DMS79 (cell line): ENCODE results near the gene BMP6.
A peak's percentile ranks its signal among the peaks of the same experiment; 100 is the strongest.

ENCODE experiments used
- DNase-seq: peaks from one replicate; lab custom pipeline; 2025; lab: John Stamatoyannopoulos, UW

Gene BMP6

GRCh38 chr6:7747433-7747832 is 21.5 kb downstream of the BMP6 start:
- DNase-seq, result no peak

GRCh38 chr6:7747901-7748504 is 22.1 kb downstream of the BMP6 start:
- DNase-seq, result no peak

GRCh38 chr6:7749478-7749877 is 23.6 kb downstream of the BMP6 start:
- DNase-seq, result no peak

DNA sequence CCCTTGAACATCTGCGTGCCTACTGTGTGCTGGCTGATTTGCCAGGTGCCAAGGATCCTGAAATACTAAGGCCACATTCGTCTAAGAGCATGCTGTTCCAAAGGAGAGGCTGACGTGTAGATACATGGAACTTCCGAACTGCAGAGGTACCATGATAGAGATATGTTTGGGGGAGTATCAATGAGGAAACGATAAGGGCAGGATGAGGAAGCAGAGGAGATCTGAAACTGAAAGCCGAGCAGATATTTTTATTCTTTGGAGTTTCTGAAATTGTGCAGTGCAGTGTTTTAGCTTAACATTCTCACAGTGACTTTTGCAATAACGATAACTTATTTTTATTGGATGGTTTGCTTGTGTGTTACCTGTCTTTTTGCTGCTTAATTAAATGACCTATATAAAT is 24.3 kb downstream of the BMP6 start:
- no peak for DNase-seq

- peak; percentile 8 for DNase-seq
Measured at GRCh38 chr6:7758456-7758855, 32.6 kb downstream of the BMP6 start.

DNA sequence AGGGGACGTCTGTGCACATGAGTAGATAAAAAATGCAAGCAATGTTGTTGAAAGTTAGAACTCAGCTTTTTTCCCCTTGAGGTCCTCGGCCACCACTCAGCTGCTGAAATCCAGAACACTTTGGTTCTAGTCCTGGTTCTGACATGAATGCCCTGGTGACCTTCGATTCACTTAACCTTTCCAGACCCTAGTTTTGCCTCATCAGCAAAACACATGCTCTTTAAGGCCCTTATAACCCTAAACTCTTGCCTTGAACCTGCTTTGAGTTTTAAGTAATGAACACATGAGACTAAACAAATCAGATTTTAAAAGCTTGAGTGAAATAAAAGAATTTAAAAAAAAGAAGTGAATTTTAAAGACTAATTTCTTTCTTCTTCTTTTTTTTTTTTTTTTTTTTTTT is 33.4 kb downstream of the BMP6 start:
- no peak for DNase-seq

GRCh38 chr6:7761051-7761450 is 35.2 kb downstream of the BMP6 start:
- no peak for DNase-seq

DNA sequence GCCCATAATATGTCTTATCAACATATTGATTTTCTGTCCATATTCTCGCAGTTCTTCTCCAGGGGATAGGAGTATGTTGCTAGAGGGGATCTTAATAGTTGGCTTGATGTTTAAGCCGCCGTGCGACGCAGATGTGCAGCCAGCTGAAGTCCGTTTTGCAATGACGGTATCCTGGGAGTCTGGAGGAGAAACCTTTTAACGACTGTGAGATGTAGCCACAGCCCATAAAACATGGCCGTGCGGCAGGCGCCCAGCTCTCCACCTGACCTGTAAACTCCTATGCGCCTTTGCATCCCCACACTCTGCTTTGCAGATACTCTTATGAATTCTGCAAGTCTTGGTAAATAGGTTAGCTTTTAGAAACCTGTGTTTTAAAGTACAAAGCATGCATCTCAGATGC is 36.9 kb downstream of the BMP6 start:
- no peak for DNase-seq

DNA sequence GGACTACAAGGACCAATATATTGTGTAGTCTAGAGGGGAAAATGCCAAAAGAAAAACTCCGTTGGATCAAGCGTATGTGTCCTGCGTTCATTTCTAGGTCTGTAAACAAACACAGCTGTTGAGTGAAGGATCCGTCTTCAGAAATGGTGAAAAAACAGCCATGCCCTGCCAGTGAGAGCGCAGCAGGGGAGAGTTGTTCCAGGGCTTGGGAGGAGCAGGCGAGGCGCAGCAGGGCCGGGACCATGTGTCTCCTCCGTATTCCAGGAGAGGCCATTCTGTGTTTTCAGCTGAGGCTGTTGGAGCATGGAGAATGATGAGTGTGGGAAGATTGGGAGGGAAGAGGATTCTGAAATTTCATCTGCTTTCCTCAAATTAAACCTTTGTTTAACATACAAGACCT is 38.0 kb downstream of the BMP6 start:
- DNase-seq, result no peak

GRCh38 chr6:7765575-7766325 is 39.9 kb downstream of the BMP6 start:
- no peak for DNase-seq

DNA sequence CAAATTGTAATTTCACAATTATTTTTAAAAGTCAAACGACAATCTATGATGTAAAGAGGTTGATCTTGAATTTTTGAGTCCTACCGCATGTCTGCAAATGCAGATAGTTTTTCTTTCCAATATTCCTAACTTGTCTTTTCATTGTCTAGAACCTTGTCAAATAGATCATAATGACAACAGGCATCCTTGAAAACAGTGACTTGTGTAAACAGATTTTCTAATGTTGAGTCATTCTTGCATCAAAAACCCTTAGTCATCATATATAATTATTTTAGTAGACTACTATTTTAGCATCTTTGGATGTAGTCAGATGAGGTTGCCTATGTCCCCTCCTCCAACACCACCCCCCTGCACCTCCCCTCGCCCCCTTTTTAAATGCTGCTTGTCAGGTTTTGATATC is 43.8 kb downstream of the BMP6 start:
- DNase-seq, result no peak

DNA sequence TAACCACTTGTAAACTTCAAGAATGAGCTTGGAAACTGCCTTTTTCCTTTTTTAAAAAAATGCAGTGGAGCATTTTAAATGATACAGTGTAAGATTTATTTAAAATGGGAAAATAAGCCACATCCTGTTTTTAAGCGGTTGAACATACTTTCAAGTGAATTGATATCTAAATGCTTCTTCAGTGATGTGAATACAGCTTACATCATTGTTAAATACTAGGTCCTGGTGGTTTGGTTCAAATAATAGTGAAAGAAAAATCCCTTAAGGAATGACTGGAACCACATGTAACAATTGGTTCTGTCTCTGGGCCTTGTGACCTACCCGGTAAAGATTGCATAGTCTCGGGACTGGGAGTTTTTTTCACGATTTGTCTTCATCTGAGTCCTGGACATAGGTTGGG is 44.2 kb downstream of the BMP6 start:
- no peak for DNase-seq

DNA sequence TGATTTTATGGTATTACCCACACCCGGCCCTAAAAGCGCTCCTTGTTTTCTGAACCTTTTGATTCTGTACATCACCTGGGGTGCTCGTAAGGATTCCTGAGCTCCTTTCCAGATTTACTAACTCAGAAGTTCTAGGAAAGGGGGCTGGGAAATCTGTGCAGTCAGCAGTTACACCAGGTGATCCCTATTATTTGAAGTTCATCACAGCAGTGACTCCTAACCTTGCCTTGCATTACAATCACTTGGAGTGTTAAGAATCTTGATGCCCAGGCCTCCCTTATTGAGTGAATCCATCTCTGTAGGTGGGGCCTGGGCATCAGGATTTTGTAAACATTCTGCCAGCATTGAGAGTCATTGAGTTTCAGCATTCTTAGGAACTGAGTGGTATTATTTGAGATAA is 44.7 kb downstream of the BMP6 start:
- no peak for DNase-seq

DNA sequence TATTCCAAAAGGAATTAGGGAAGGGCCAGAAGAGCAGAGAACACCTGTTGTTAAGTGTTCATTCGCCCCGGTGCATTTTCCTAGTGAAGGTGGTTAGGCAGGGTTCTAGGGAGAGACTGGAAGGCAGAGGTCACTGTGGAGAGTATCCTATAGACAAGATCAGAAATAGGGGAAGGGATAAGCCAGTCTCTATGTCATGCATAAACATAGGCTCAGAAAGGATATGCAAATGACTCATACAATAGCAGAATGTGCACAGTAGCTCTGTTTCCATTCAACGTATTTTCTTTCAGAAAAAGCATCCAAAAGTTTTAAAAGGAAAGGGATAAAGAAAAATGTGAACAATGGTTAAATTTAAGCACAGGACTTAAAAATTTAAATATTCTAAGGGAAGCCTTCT is 47.4 kb downstream of the BMP6 start:
- DNase-seq, result no peak

- DNase-seq, result no peak
Measured at GRCh38 chr6:7773914-7774313, 48.0 kb downstream of the BMP6 start.

GRCh38 chr6:7776509-7776908 is 50.6 kb downstream of the BMP6 start:
- no peak for DNase-seq

GRCh38 chr6:7777074-7777473 is 51.2 kb downstream of the BMP6 start:
- DNase-seq, result no peak

DNA sequence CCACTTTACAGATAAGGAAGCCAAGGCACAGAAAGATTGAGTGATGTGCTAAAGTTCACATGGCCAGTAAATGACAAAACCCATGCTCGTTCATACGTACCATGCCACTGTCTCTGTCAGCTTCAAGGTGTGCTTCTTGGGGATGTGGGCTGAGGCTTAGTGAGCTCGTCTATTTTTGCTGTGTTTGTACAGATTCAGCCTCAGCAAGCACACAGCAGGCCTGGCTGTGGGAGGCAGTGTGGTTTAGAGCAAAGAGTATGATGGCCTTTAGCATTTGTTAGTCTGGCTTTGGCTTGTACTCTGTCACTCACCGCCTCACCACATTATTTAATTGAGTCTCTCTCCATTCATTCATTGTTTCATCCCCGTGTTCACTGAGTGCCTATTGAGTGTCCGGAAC is 55.3 kb downstream of the BMP6 start:
- DNase-seq, result no peak

- DNase-seq, result no peak
Measured at GRCh38 chr6:7784248-7784647, 58.3 kb downstream of the BMP6 start.

DNA sequence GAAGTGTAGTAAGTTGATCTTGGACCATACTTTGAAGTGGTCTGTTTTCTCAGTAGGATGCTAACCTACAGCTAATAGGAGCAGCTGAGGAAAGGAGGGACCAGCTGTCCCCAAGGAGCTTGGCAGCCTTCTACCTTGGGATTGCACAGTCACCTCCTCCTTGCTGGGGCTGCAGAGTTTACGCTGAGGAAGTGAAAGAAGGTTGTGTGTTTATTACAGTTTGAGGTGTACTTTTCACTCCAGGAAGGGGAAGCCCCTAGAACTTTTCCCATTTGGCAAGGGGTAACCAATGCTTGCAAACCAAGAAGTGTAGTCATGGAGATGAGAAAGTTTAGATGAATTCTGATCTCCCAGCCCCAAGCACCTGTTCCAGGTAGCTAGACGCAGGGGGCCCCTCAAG is 58.8 kb downstream of the BMP6 start:
- DNase-seq, result no peak

DNA sequence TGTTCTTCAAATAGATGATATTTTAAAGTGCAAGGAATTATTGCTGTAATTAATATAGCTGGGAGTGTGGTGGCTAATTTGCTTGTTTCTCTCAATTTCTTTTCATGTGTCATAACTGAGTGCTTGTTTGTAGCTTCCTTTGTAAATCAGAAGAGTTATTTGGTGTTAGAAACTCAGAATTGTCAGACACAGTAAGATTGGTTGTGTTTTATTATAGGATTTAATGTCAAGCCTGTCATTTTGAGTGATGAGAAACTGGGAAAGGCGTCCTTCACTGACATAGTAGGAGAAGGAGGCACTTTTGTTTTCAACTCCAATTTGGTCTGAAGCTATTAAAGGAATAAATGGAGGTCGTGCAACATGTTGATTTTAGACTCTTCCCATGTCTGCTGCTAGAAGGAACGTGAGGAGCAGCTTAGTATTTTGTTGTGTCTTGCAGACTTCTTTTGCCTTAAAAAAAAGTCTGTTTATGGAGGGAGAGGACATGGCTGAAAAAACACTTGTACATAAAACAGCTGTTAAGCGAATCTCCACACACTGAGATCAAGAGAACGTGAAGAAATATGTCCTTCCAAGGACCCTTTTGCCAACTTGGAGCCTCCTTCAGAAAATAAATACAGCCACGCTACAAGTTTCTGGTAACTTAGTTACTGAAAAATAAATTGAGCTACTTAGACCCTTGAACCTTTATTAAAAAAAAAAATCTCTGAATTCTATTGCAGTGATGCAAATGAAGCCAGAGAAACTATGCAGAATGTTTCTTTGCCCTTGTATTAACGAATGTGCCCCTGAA is 59.5 kb downstream of the BMP6 start:
- no peak for DNase-seq

- DNase-seq, result no peak
Measured at GRCh38 chr6:7786214-7786661, 60.3 kb downstream of the BMP6 start.

DNA sequence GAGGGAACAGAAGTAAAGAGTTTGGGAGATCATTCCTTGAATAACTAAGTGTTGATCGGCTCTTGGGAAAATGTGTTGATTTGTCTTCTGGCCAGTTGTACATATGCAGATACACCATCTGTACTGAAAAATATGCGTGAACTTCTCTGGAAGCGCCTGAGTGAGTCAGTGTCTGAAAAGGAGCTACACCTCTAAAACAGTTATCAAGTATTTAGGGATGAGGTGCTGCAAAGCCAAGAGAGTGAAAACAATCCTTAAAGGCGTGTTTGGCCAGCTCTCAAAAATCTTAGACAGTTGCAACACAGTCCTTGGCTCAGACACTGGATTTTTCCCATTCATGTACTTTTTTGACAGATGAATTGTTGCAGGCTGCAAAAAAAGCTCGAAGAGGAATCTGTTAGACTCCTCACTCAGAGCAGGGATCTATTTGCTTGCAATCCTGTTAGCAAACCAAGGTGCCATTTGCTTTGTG is 61.3 kb downstream of the BMP6 start:
- DNase-seq, result no peak
